Activated naive CD4-positive, alpha-beta T cell treated with anti-CD3 and anti-CD28 coated beads, Interleukin-2, amount 50 U/mL, for 24 hours (primary cell): ENCODE results near the gene OTUD7B.
"Not testable (repeated sequence)": the region's sequence is repeated elsewhere in the genome, so short reads cannot be mapped to it uniquely, and the experiment has no call there.

Source experiments
- H3K27ac Mint-ChIP-seq: one replicate; pipeline ENCODE4 v1.8.0; 2021; ENCODE audit warnings: mild to moderate bottlenecking, mixed read lengths
- H3K27me3 Mint-ChIP-seq: one replicate; pipeline ENCODE4 v1.8.0; 2021; ENCODE audit warnings: mixed read lengths
- H3K36me3 Mint-ChIP-seq: one replicate; pipeline ENCODE4 v1.8.0; 2021; ENCODE audit warnings: mixed read lengths
- H3K4me1 Mint-ChIP-seq: one replicate; pipeline ENCODE4 v1.8.0; 2021; ENCODE audit warnings: mixed read lengths
- H3K4me3 Mint-ChIP-seq: one replicate; pipeline ENCODE4 v1.8.0; 2021; ENCODE audit warnings: mild to moderate bottlenecking, mixed read lengths
- H3K9me3 Mint-ChIP-seq: one replicate; pipeline ENCODE4 v1.8.0; 2021; ENCODE audit warnings: mixed read lengths

The OTUD7B gene

DNA sequence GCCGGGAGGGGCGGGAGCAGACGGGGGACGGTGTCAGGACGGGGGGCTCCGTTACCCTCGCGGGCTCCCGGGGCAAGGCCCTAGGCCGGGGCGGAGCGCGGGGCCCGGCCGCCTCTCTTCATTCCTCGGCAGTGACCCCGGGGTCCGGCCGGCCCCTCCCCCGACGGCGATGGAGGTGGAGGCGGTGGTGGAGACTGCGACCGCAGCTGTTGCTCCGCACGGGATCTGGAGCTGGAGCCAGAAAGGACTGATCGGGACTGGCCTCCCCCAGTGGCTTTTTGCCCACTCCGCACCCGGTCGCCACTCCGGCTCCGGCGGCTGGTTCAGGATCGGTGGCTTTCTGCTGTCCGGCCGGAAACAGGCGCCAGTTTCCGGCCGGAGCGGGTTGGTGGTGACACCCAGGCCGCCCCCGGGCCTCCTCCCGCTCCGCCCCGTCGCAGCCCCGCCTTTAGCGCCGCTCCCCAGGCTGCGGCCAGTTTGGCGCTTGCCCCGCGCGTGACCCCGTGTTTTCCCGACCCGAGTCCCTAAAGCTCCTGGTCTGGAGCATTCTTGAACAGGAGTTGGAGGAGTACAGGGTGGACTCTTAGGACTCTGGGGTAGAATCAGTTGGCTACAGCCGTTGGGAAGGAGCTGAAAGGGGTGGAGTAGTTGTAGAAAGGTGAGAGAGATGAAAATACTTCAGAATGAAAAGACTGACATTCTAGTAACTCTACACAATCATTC lies at the start of gene OTUD7B:
TSS of gene OTUD7B (minus strand) at position 334 of the 723 bp plus-strand sequence. CDS start 33,216 bp downstream, outside the sequence.
- Mint-ChIP-seq H3K4me3 (peak within 1 kb of the TSS; percentile 93), H3K36me3 (peaks cover 6% of the 10 kb centered on the region), H3K27me3 (no peaks in the 10 kb centered on the region), H3K27ac (peak within 1 kb of the TSS; percentile 97), H3K9me3 (no peaks in the 10 kb centered on the region), H3K4me1 (peaks cover 44% of the 10 kb centered on the region)

DNA sequence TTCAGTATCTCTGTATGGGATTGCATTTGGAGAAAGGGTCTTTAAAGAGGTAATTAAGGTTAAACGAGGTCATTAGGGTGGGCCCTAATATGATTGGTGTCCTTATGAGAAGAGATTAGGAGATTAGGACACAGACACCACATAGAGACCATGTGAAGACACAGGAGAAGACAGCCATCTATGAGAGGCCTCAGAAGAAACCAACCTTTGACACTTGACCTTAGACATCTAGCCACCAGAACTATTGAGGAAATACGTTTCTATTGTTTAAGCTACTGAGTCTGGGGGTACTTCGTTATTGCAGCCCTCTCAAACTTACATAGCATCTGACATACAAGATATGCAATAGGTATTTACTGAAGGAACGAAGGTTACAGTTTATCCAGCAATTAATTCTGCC lies 49.7 kb upstream of the OTUD7B start:
- Mint-ChIP-seq H3K9me3 (no peaks in the 10 kb centered on the region), H3K4me3 (no peak overlapping the region), H3K4me1 (no peaks in the 10 kb centered on the region), H3K27ac (no peak overlapping the region), H3K36me3 (no peaks in the 10 kb centered on the region), H3K27me3 (no peaks in the 10 kb centered on the region)

DNA sequence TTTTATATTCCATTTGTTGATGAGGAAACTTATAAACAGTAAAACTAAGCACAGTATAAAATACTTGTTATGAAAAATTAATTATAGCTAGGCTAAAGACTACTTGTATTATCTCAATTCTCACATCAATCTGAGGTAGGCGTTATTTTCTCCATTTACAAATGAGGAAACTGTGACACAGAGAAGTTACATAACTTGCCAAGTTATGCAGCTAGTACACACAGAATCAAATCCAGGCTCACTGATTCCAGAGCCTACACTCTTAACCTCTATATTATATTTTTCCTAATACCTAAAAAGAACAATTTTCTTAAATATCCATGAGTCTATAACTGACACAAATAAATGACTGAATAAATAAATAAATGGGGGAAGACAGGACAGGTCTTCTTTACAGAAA lies 45.9 kb upstream of the OTUD7B start:
- H3K4me3 Mint-ChIP-seq: no peak overlapping the region
- no peak overlapping the region for H3K27ac Mint-ChIP-seq
- H3K27me3 Mint-ChIP-seq: no peaks in the 10 kb centered on the region
- H3K4me1 Mint-ChIP-seq: no peaks in the 10 kb centered on the region
- no peaks in the 10 kb centered on the region for H3K9me3 Mint-ChIP-seq
- no peaks in the 10 kb centered on the region for H3K36me3 Mint-ChIP-seq

DNA sequence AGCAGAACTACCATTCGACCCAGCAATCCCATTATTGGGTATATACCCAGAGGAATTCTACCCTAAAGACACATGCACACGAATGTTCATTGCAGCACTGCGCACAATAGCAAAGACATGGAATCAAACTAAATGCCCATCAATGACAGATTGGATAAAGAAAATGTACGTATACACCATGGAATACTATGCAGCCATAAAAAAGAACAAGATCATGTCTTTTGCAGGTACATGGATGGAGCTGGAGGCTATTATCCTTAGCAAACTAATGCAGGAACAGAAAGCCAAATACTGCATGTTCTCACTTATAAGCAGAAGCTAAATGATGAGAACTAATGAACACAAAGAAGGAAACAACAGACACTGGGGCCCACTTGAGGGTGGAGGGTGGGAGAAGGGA lies 45.0 kb upstream of the OTUD7B start:
- not testable (repeated sequence) for H3K9me3 Mint-ChIP-seq, H3K27ac Mint-ChIP-seq, H3K36me3 Mint-ChIP-seq, H3K4me1 Mint-ChIP-seq, H3K4me3 Mint-ChIP-seq, H3K27me3 Mint-ChIP-seq

DNA sequence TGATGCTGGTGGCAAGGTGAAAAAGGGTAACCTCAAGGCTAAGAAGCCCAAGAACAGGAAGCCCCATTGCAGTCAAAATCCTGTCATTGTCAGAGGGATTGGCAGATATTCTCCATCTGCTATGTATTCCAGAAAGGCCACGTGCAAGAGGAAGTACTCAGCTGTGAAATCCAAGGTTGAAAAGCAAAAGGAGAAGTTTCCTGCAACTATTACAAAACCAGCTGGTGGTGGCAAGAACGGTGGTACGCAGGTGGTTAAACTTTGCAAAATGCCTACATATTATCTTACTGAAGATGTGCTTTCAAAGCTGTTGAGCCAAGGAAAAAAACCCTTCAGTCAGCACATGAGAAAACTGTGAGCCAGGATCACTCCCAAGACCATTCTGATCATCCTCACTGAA lies 43.4 kb upstream of the OTUD7B start:
- no peak overlapping the region for H3K27ac Mint-ChIP-seq
- no peaks in the 10 kb centered on the region for H3K36me3 Mint-ChIP-seq

DNA sequence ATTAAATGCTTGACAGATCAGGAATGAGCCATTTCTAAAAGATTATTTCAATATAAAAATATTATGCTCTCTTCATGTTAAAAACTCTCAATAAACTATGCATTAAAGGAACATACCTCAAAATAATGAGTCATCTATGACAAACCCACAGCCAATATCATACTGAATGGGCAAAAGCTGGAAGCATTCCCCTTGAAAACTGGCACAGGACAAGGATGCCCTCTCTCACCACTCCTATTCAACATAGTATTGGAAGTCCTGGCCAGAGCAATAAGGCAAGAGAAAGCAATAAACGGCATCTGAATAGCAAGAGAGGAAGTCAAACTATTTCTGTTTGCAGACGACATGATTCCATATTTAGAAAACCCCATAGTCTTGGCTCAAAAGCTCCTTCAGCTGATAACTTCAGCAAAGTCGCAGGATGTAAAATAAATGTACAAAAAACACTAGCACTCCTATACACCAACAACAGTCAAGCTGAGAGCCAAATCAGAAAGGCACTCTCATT lies 41.4 kb upstream of the OTUD7B start:
- H3K36me3 Mint-ChIP-seq, H3K27ac Mint-ChIP-seq, H3K9me3 Mint-ChIP-seq, H3K4me3 Mint-ChIP-seq, H3K27me3 Mint-ChIP-seq, H3K4me1 Mint-ChIP-seq: not testable (repeated sequence)

More for the DNA sequence above, 43.4 kb upstream of the OTUD7B start:
- Mint-ChIP-seq H3K4me1 (peaks cover 5% of the 10 kb centered on the region), H3K27me3 (no peaks in the 10 kb centered on the region), H3K4me3 (no peak overlapping the region), H3K9me3 (no peaks in the 10 kb centered on the region)

DNA sequence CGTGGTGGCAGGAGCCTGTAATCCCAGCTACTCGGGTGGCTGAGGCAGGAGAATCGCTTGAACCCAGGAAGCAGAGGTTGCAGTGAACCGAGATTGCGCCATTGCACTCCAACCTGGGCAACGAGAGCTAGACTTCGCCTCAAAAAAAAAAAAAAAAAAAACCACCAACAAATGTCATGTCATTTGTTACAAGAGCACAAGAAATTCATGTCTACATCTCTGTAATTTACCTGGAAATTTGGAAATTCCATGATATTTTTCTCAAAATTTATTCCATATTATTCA lies 40.5 kb upstream of the OTUD7B start:
- Mint-ChIP-seq H3K9me3 (no peaks in the 10 kb centered on the region), H3K36me3 (no peaks in the 10 kb centered on the region), H3K4me1 (peaks cover 5% of the 10 kb centered on the region), H3K27me3 (no peaks in the 10 kb centered on the region), H3K27ac (no peak overlapping the region), H3K4me3 (no peak overlapping the region)

DNA sequence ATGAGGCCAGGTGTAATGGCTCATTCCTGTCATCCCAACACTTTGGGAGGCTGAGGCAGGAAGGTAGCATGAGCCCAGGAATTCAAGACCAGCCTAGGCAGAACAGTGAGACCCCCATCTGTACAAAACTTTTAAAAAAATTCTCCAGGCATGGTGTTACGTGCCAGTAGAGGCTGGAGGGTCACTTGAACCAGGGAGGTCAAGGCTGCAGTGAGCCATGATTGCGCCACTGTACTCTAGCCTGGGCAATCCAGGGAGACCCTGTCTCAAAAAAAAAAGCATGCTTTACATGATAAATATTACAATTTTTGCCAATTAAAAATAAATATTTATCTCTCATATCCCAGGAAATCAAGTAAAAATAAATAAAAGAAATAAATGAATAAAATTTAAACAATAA lies 39.4 kb upstream of the OTUD7B start:
- H3K36me3 Mint-ChIP-seq: no peaks in the 10 kb centered on the region
- H3K9me3 Mint-ChIP-seq: no peaks in the 10 kb centered on the region
- peaks cover 5% of the 10 kb centered on the region for H3K4me1 Mint-ChIP-seq
- H3K4me3 Mint-ChIP-seq: no peak overlapping the region
- H3K27ac Mint-ChIP-seq: no peak overlapping the region
- no peaks in the 10 kb centered on the region for H3K27me3 Mint-ChIP-seq

DNA sequence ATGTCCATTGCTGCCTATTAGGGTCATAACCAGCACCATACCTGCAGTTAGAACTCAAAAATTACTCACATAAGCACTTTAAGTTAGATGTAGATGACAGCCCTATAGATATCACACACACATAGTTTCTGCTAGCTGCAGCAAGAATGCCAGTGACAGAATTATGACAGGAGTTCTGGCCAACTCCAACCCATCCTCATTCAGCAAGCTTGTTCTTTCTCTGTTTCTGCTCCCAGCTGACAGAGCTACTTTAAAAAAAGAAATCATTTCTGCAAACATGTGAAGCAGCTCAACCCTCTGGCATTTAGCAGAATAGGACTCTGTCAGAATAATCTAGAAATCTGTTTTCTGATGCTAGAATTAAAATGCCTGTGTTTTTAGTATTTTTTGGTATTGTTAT lies 23.8 kb upstream of the OTUD7B start:
- H3K27me3 Mint-ChIP-seq: no peaks in the 10 kb centered on the region
- H3K4me1 Mint-ChIP-seq: no peaks in the 10 kb centered on the region
- no peaks in the 10 kb centered on the region for H3K9me3 Mint-ChIP-seq
- H3K36me3 Mint-ChIP-seq: no peaks in the 10 kb centered on the region
- H3K27ac Mint-ChIP-seq: no peak overlapping the region
- H3K4me3 Mint-ChIP-seq: no peak overlapping the region

DNA sequence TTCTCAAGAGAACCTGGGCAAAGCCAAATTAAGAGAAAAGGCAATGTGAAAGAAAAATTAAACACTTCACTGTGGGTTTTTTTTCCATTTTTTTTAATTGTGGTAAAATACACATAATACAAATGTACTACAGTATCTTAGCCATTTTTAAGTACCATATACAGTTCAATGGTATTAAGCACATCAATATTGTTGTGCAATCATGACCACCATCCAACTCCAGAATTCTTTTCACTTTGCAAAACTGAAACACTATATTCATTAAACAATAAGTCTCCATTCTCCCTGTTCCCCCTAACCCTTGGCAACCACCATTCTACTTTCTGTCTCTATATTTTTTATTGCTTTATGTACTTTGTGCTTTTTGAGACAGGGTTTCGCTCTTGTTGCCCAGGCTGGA lies 17.8 kb upstream of the OTUD7B start:
- Mint-ChIP-seq H3K4me3 (no peak overlapping the region), H3K27me3 (peaks cover 1% of the 10 kb centered on the region), H3K36me3 (no peaks in the 10 kb centered on the region)

DNA sequence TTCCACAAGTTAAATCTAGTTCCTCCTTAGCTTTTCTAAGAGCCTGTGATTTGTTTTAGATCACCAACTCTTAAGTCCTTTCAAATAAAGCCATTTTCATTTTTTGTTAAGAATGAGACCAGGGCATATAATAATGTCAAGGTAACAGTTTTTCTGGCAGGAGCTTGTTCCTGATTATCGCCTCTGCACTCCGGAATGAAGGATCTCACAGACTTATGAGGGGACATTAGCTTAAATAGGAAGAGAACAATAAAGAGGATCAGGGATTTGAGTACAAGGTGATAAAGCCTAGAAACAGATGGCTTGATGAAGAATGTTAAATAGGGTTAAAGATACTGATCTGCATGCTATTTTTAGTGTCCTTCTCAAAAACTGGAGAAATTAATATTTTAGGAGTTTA lies 13.6 kb upstream of the OTUD7B start:
- H3K4me3 Mint-ChIP-seq: no peak overlapping the region
- peaks cover 2% of the 10 kb centered on the region for H3K27me3 Mint-ChIP-seq
- H3K36me3 Mint-ChIP-seq: no peaks in the 10 kb centered on the region
- no peaks in the 10 kb centered on the region for H3K4me1 Mint-ChIP-seq
- no peaks in the 10 kb centered on the region for H3K9me3 Mint-ChIP-seq
- H3K27ac Mint-ChIP-seq: no peak overlapping the region

More for the DNA sequence above, 17.8 kb upstream of the OTUD7B start:
- H3K4me1 Mint-ChIP-seq: no peaks in the 10 kb centered on the region
- no peaks in the 10 kb centered on the region for H3K9me3 Mint-ChIP-seq
- H3K27ac Mint-ChIP-seq: no peak overlapping the region

DNA sequence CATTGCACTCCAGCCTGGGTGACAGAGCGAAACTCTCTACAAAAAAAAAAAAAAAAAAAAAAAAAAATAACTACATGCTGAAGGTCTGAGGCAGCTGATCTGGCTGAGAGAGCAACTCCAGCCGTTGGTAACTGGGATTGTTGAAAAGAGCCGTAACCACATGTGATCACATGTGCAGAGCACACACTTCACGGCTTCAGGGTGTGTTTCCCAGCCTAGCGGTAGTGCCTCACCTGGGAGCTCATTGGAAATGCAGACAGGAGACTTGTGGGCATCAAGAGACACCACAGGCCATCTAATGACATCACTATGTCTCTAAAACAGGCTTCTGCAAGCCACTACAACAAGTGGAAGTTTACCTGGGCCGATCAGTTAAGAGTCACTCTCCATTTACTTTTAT lies 11.8 kb upstream of the OTUD7B start:
- H3K36me3 Mint-ChIP-seq: no peaks in the 10 kb centered on the region
- H3K4me3 Mint-ChIP-seq: no peak overlapping the region
- no peak overlapping the region for H3K27ac Mint-ChIP-seq
- no peaks in the 10 kb centered on the region for H3K4me1 Mint-ChIP-seq
- H3K27me3 Mint-ChIP-seq: peaks cover 2% of the 10 kb centered on the region
- no peaks in the 10 kb centered on the region for H3K9me3 Mint-ChIP-seq

DNA sequence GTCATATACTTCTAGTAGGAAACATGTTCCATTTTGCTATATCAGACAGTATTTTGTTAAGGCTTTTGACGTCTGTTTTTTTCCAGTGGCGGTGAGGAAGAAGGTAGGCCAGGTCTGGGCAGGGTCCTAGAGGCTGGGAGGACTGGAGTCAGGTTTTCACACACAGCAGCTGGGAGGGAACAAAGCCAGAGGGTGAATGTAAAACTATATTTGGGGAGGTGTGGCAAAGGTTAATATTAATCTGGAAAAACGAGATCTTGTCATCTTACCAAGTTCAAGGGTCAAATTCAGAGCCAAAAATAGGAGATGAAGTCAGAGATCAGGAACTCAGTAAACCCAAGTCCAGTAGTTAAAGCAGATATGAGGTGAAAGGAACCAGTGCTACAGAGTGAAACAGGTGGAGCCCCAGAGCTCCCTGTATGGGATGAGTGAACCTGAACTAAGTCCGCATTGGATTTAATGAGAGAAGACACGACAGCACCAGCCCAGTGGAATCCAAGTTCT lies 10.7 kb upstream of the OTUD7B start:
- no peaks in the 10 kb centered on the region for H3K9me3 Mint-ChIP-seq
- no peak overlapping the region for H3K27ac Mint-ChIP-seq
- no peak overlapping the region for H3K4me3 Mint-ChIP-seq
- no peaks in the 10 kb centered on the region for H3K36me3 Mint-ChIP-seq
- H3K4me1 Mint-ChIP-seq: no peaks in the 10 kb centered on the region
- peaks cover 2% of the 10 kb centered on the region for H3K27me3 Mint-ChIP-seq

DNA sequence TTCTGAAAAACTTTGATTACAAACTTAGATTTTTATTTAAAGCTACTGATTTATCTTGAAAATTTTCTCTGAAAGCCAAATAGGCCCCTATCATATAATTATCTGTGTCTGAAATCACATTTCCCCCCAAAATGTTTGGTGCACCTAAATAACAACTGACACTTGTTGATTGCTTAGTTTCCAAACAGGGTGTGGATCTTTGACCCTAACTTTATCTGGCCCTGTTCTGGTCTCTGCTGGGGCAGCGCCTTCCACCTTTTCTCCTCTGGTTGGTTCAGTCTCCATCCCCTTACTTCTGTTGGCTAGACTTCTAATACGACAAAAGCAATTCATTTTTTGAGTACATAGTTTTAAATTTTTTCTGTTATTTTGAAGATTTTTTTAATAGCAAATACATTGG lies 10.2 kb upstream of the OTUD7B start:
- Mint-ChIP-seq H3K36me3 (no peaks in the 10 kb centered on the region), H3K9me3 (no peaks in the 10 kb centered on the region), H3K4me3 (no peak overlapping the region), H3K27me3 (peaks cover 2% of the 10 kb centered on the region), H3K4me1 (no peaks in the 10 kb centered on the region), H3K27ac (no peak overlapping the region)

DNA sequence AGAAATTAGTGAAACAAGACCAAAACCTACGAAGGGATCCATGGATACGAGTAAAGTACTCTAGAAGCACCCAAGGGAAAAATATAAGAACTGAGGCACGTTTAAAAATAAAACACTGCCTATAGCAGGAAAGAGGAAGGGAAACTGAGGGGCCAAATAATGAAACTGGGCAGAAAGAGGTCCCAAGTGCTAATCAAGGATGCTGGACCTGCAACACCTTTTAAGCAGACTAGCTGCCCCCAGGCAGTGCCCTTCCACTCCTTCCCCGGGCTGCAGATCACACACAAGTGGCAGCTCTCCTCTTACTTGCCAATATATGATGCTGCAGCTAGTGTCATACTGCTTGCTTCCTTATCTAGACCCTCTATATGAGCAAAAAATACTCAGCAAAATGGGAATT lies 7.6 kb upstream of the OTUD7B start:
- H3K4me1 Mint-ChIP-seq: no peaks in the 10 kb centered on the region
- H3K27me3 Mint-ChIP-seq: no peaks in the 10 kb centered on the region
- H3K9me3 Mint-ChIP-seq: no peaks in the 10 kb centered on the region
- no peak overlapping the region for H3K27ac Mint-ChIP-seq
- H3K36me3 Mint-ChIP-seq: no peaks in the 10 kb centered on the region
- H3K4me3 Mint-ChIP-seq: no peak overlapping the region

DNA sequence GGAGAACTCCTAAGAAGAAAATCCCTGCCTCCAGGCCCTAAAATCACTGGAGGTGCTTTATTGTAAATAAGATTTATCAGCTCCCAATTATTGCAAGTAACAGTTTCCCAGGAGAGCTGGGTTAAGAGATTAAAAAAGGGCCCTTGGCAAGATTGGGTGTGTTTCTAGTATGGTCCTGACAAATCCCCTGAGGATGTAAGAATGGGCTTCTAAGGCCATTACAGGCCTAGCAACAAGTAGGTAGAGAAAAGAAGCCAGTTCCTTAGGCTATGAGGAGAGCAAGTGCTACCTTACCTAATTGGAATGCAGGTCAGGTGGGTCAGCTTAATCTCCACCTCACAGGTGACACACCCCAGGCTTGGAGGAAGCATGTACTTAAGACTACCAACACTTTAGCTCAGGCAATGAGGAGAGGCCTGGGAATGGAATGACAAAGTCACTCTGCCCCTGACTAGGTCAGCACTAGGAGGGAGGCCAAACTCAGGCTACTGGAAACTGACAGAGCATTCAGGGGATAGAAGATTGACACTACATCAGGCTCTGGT lies 6.8 kb upstream of the OTUD7B start:
- no peaks in the 10 kb centered on the region for H3K4me1 Mint-ChIP-seq
- no peak overlapping the region for H3K4me3 Mint-ChIP-seq
- H3K36me3 Mint-ChIP-seq: no peaks in the 10 kb centered on the region
- no peak overlapping the region for H3K27ac Mint-ChIP-seq
- no peaks in the 10 kb centered on the region for H3K27me3 Mint-ChIP-seq
- H3K9me3 Mint-ChIP-seq: no peaks in the 10 kb centered on the region

DNA sequence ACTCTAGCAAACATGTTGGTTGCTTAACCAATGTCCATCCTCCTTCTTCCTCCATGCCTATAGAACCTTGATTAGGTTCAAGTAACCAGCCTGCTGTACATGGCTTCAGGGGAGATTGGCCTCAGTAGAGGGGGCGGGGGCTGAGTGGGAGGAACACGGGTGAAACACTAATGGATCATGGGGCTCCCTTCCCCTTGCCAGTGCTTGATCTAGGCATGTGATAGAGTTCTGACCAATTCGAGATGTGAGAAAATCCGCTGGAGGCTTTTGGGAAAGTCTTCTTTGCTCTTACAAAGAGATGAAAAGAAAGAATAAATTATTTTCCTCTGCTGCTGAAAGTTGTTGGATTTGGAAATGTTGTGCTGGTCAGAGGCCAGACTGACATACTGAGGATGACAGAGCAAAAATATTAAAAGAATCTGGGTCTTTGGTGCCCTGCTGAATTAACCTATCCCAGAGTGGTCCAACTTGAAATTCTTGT lies 5.2 kb upstream of the OTUD7B start:
- Mint-ChIP-seq H3K36me3 (no peaks in the 10 kb centered on the region), H3K4me1 (peaks cover 4% of the 10 kb centered on the region), H3K4me3 (no peak overlapping the region), H3K27ac (peak overlapping the region; percentile 11), H3K9me3 (no peaks in the 10 kb centered on the region), H3K27me3 (no peaks in the 10 kb centered on the region)
